Measurements from ENCODE around the gene SHTN1. TPM values are rescaled to one million over a fixed set of nuclear protein-coding genes. Genes with fewer than 3 reads are reported as not detected.

Gene SHTN1
- total RNA-seq, 1 experiment from 2014 or later = 39.9 TPM

DNA sequence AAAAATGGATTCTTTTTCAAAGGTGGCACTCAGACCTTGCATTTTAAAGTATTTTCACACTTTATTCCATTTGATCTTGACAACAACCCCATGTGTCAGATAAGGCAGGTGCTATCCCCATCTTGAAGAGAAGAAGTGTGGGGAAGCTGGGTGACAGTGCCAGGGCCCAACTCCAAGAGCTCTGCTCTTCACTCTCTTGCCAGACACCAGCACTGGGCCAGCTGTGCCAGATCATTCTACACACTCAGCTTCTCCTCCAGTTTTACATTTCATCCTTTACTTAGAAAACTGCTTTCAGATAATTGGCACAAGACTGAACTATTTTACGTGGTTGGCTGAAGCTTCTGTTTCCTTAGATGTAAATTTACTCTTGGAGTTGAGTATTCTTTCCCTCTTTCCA is 91.3 kb downstream of the SHTN1 start:
- no peak for DNase-seq (ENCODE audit: low spot score)
- H3K9me3 ChIP-seq (ENCODE audit: low read depth, low read length, poor library complexity, severe bottlenecking) = no peaks in the 10 kb centered on the region
- TF ChIP-seq, protein P1, sequence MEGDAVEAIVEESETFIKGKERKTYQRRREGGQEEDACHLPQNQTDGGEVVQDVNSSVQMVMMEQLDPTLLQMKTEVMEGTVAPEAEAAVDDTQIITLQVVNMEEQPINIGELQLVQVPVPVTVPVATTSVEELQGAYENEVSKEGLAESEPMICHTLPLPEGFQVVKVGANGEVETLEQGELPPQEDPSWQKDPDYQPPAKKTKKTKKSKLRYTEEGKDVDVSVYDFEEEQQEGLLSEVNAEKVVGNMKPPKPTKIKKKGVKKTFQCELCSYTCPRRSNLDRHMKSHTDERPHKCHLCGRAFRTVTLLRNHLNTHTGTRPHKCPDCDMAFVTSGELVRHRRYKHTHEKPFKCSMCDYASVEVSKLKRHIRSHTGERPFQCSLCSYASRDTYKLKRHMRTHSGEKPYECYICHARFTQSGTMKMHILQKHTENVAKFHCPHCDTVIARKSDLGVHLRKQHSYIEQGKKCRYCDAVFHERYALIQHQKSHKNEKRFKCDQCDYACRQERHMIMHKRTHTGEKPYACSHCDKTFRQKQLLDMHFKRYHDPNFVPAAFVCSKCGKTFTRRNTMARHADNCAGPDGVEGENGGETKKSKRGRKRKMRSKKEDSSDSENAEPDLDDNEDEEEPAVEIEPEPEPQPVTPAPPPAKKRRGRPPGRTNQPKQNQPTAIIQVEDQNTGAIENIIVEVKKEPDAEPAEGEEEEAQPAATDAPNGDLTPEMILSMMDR (conservative IDR thresholded peaks at IDR 0.05; ENCODE audit: low read depth, low read length) = no peak
- TF ChIP-seq EZH2 (IDR thresholded peaks at IDR 0.05; ENCODE audit: borderline replicate concordance, low read depth, low read length, poor library complexity, severe bottlenecking) = no peak
- BruUV-seq (replicated peaks) = no TSS peak
- H3K4me1 ChIP-seq (ENCODE audit: insufficient read depth, low read length, poor library complexity, severe bottlenecking) = peaks cover 5% of the 10 kb centered on the region
- ChIA-PET POLR2A (ENCODE audit: low non-redundant PET) (no interaction called here), CTCF (no interaction called here)
- H3K36me3 ChIP-seq (ENCODE audit: insufficient read depth, low read length, poor library complexity, severe bottlenecking) = peaks cover 16% of the 10 kb centered on the region
- intact Hi-C loops (cut with micrococcal nuclease; ENCODE audit: unreplicated experiment) = no loop called here
- H3K4me3 ChIP-seq (ENCODE audit: low read depth, low read length, poor library complexity, severe bottlenecking) = no peak overlapping the region
- no peaks in the 10 kb centered on the region for H3K27me3 ChIP-seq (replicated peaks; ENCODE audit: insufficient read depth, low read depth, low read length, poor library complexity)
- H3K27ac ChIP-seq (ENCODE audit: low read depth, low read length, poor library complexity, severe bottlenecking) = no peak overlapping the region

GRCh38 chr10:116912162-116912561 is 92.8 kb downstream of the SHTN1 start:
- H3K4me3 ChIP-seq (ENCODE audit: low read depth, low read length, poor library complexity, severe bottlenecking) = no peak overlapping the region
- H3K27ac ChIP-seq (ENCODE audit: low read depth, low read length, poor library complexity, severe bottlenecking) = no peak overlapping the region
- no peaks in the 10 kb centered on the region for H3K27me3 ChIP-seq (replicated peaks; ENCODE audit: insufficient read depth, low read depth, low read length, poor library complexity)

DNA sequence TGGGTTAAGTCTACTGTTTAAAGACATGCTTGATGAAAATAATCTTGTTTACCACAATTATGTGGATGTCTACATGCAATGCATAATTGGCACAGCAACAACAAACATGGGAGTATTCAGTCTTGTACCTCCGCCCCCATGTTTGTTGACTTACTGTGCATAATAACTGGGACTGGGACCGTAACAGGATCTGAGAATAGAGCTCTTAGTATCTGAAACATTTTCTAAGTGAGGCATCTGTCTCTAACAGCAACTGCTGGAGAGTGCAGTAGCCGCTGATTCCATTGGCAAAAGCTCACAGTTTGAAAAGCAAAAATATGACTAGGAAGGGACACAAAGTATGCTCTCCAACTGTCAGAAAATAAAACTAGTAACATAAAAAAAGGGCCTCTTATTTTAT is 94.1 kb downstream of the SHTN1 start:
- H3K27me3 ChIP-seq (replicated peaks; ENCODE audit: insufficient read depth, low read depth, low read length, poor library complexity) = no peaks in the 10 kb centered on the region
- H3K9me3 ChIP-seq (ENCODE audit: low read depth, low read length, poor library complexity, severe bottlenecking) = no peaks in the 10 kb centered on the region
- no TSS peak for BruUV-seq (replicated peaks)
- intact Hi-C loops (cut with micrococcal nuclease; ENCODE audit: unreplicated experiment) = no loop called here
- no peak overlapping the region for H3K27ac ChIP-seq (ENCODE audit: low read depth, low read length, poor library complexity, severe bottlenecking)
- peaks cover 17% of the 10 kb centered on the region for H3K4me1 ChIP-seq (ENCODE audit: insufficient read depth, low read length, poor library complexity, severe bottlenecking)
- ChIA-PET POLR2A (ENCODE audit: low non-redundant PET) (no interaction called here), CTCF (no interaction called here)
- TF ChIP-seq EZH2 (IDR thresholded peaks at IDR 0.05; ENCODE audit: borderline replicate concordance, low read depth, low read length, poor library complexity, severe bottlenecking) = no peak
- TF ChIP-seq, protein P1 (conservative IDR thresholded peaks at IDR 0.05; ENCODE audit: low read depth, low read length) = no peak
- no peak overlapping the region for H3K4me3 ChIP-seq (ENCODE audit: low read depth, low read length, poor library complexity, severe bottlenecking)
- DNase-seq (ENCODE audit: low spot score) = no peak
- H3K36me3 ChIP-seq (ENCODE audit: insufficient read depth, low read length, poor library complexity, severe bottlenecking) = peaks cover 14% of the 10 kb centered on the region

More at GRCh38 chr10:116912162-116912561, 92.8 kb downstream of the SHTN1 start:
- Histone ChIP-seq H3K4me1 (ENCODE audit: insufficient read depth, low read length, poor library complexity, severe bottlenecking) (peaks cover 17% of the 10 kb centered on the region), H3K9me3 (ENCODE audit: low read depth, low read length, poor library complexity, severe bottlenecking) (no peaks in the 10 kb centered on the region), H3K36me3 (ENCODE audit: insufficient read depth, low read length, poor library complexity, severe bottlenecking) (peaks cover 12% of the 10 kb centered on the region)
- DNase-seq (ENCODE audit: low spot score) = no peak
- ChIA-PET POLR2A (ENCODE audit: low non-redundant PET) (no interaction called here), CTCF (no interaction called here)
- no TSS peak for BruUV-seq (replicated peaks)
- intact Hi-C loops (cut with micrococcal nuclease; ENCODE audit: unreplicated experiment) = no loop called here
- TF ChIP-seq, protein P1 (conservative IDR thresholded peaks at IDR 0.05; ENCODE audit: low read depth, low read length) = no peak
- TF ChIP-seq EZH2 (IDR thresholded peaks at IDR 0.05; ENCODE audit: borderline replicate concordance, low read depth, low read length, poor library complexity, severe bottlenecking) = no peak
